HepG2 (cell line): ENCODE data around the gene CCDC150. TPM values are rescaled to one million over a fixed set of nuclear protein-coding genes. Genes with fewer than 3 reads are reported as not detected.

ENCODE experiments used
- ATAC-seq: fragments of 200-7000 bp; cut with Tn5 transposase; 3 replicates; pipeline ENCODE4 v1.9.1; 2020; ENCODE audit warnings: mild to moderate bottlenecking, moderate library complexity
- BruUV-seq: library from RNA; stranded (reverse); fragments of 400-500 nt; replicated peaks from 2 replicates; lab custom pipeline; 2021; lab: Mats Ljungman, UMichigan
- CTCF ChIA-PET: fragments of 300-600 bp; formaldehyde crosslinking; extraction: SDS; loops from one replicate; lab custom pipeline; 2021; ENCODE audit warnings: low total read pairs, inconsistent platforms, low intra/inter-chr PET ratio; lab: Yijun Ruan, JAX
- POLR2A ChIA-PET: fragments of 350-600 bp; sonication (Branson Sonifier 250); formaldehyde crosslinking; loops from one replicate; lab custom pipeline; 2020; ENCODE audit warnings: antibody characterized with exemption, inconsistent platforms; lab: Yijun Ruan, JAX
- DNase-seq: peaks from one replicate; pipeline ENCODE4 v3.0.0-alpha.2; 2015; ENCODE audit warnings: low spot score
- FAIRE-seq: peaks from 3 replicates; lab custom pipeline; 2011; peaks lifted over from hg19 to GRCh38; lab: Jason Lieb, UNC
- H2AFZ ChIP-seq: one replicate; pipeline ENCODE4 v1.6.1; 2011; ENCODE audit warnings: low read length, inconsistent platforms
- H3K27ac ChIP-seq: fragments of 300-600 bp; 3 replicates; pipeline ENCODE4 v1.8.0; 2011; ENCODE audit warnings: mixed run types, mild to moderate bottlenecking, mixed read lengths, low read length, inconsistent platforms; ENCODE audit not compliant: insufficient read depth; ENCODE audit errors: extremely low read length
- H3K27me3 ChIP-seq, 2 experiments: fragments of 200-600 bp in 1 of 2; 2 replicates in 1 of 2; 3 replicates in 1 of 2; pipeline versions ENCODE4 v1.6.0 to v1.8.0; 2011; ENCODE audit warnings: low read length in 2 of 2, mild to moderate bottlenecking in 2 of 2, moderate library complexity in 2 of 2, inconsistent platforms in 1 of 2; ENCODE audit not compliant: insufficient read depth in 2 of 2, control insufficient read depth in 1 of 2
- H3K36me3 ChIP-seq, 2 experiments: fragments of 200-600 bp in 1 of 2; replicated peaks in 1 of 2; 2 replicates in 1 of 2; 3 replicates in 1 of 2; pipeline versions ENCODE4 v1.5.1 to v1.8.0; 2011; ENCODE audit warnings: low read length in 2 of 2, inconsistent platforms in 1 of 2; ENCODE audit not compliant: insufficient read depth in 2 of 2, control insufficient read depth in 1 of 2
- H3K4me1 ChIP-seq: 2 replicates; pipeline ENCODE4 v1.5.1; 2012; ENCODE audit warnings: low read length, inconsistent platforms; ENCODE audit not compliant: insufficient read depth
- H3K4me2 ChIP-seq: 2 replicates; pipeline ENCODE4 v1.6.0; 2011; ENCODE audit warnings: low read depth, low read length, inconsistent platforms
- H3K4me3 ChIP-seq, 3 experiments: fragments of 200-600 bp in 1 of 3; sonication (generic), shearing (Covaris generic) in 1 of 3; replicated peaks in 1 of 3; 2 replicates each; pipeline ENCODE4 v1.5.1; 2011 to 2016; ENCODE audit warnings: low read length in 3 of 3, inconsistent platforms in 2 of 3, low read depth in 2 of 3, mild to moderate bottlenecking in 2 of 3, control low read depth in 1 of 3, mixed read lengths in 1 of 3; ENCODE audit not compliant: insufficient read depth in 1 of 3
- H3K79me2 ChIP-seq: one replicate; pipeline ENCODE4 v1.6.1; 2011; ENCODE audit warnings: low read length, inconsistent platforms; ENCODE audit not compliant: insufficient read depth
- H3K9ac ChIP-seq: 2 replicates; pipeline ENCODE4 v1.6.0; 2011; ENCODE audit warnings: mild to moderate bottlenecking, low read depth, low read length, inconsistent platforms; ENCODE audit not compliant: insufficient read depth
- H3K9me3 ChIP-seq: 2 replicates; pipeline ENCODE4 v1.5.1; 2012; ENCODE audit warnings: mild to moderate bottlenecking, low read length
- H4K20me1 ChIP-seq: 2 replicates; pipeline ENCODE4 v1.6.0; 2011; ENCODE audit warnings: inconsistent platforms, mild to moderate bottlenecking, low read length, moderate library complexity; ENCODE audit not compliant: insufficient read depth
- CBX1 ChIP-seq: IDR thresholded peaks from one replicate; pipeline ENCODE4 v1.6.1; 2016; ENCODE audit warnings: antibody characterized with exemption, low read depth
- CCAR2 ChIP-seq: fragments of 200-400 bp; formaldehyde crosslinking; optimal IDR thresholded peaks from 2 replicates; pipeline ENCODE3; 2018; ENCODE audit warnings: low read depth, mild to moderate bottlenecking, low read length, moderate library complexity
- NONO ChIP-seq, 2 experiments: fragments of 450-650 bp in 1 of 2; sonication (generic) in 1 of 2; formaldehyde crosslinking in 1 of 2; IDR thresholded peaks in 1 of 2; conservative IDR thresholded peaks in 1 of 2; 2 replicates each; pipeline versions ENCODE4 v1.6.1 to v1.8.0; 2017 to 2022; ENCODE audit warnings: mild to moderate bottlenecking in 1 of 2, missing genetic modification reagents in 1 of 2, moderate library complexity in 1 of 2
- POLR2A ChIP-seq, 2 experiments: IDR thresholded peaks; 2 replicates each; pipeline ENCODE4 v1.6.1; 2011; ENCODE audit warnings: low read depth in 2 of 2, low read length in 2 of 2, mild to moderate bottlenecking in 1 of 2, moderate library complexity in 1 of 2; ENCODE audit not compliant: insufficient read depth in 1 of 2
- SNRNP70 ChIP-seq: fragments of 200-400 bp; formaldehyde crosslinking; IDR thresholded peaks from 2 replicates; pipeline ENCODE4 v1.6.1; 2017; ENCODE audit warnings: mild to moderate bottlenecking, low read depth, low read length, moderate library complexity
- SP5 ChIP-seq: IDR thresholded peaks from 2 replicates; pipeline ENCODE4 v1.6.1; 2016; ENCODE audit warnings: low read depth, borderline replicate concordance
- ZFP37 ChIP-seq: sonication (generic); formaldehyde crosslinking; IDR thresholded peaks from 2 replicates; pipeline ENCODE4 v1.4.0; 2020; ENCODE audit warnings: missing genetic modification reagents, borderline replicate concordance
- ZFY ChIP-seq: sonication (generic); formaldehyde crosslinking; IDR thresholded peaks from 2 replicates; pipeline ENCODE4 v1.4.0; 2020; ENCODE audit warnings: missing genetic modification reagents
- ZNF20 ChIP-seq: sonication (generic); formaldehyde crosslinking; IDR thresholded peaks from 2 replicates; pipeline ENCODE4 v1.4.0; 2020; ENCODE audit warnings: mild to moderate bottlenecking, moderate library complexity, missing genetic modification reagents
- ZNF264 ChIP-seq: sonication (generic); formaldehyde crosslinking; IDR thresholded peaks from 2 replicates; pipeline ENCODE4 v1.4.0; 2020; ENCODE audit warnings: missing genetic modification reagents
- ZNF333 ChIP-seq: sonication (generic); formaldehyde crosslinking; IDR thresholded peaks from 2 replicates; pipeline ENCODE4 v1.4.0; 2020; ENCODE audit warnings: mild to moderate bottlenecking, missing genetic modification reagents, borderline replicate concordance
- ZNF382 ChIP-seq: sonication (generic); formaldehyde crosslinking; IDR thresholded peaks from 2 replicates; pipeline ENCODE4 v1.5.0; 2020; ENCODE audit warnings: missing genetic modification reagents, mild to moderate bottlenecking, borderline replicate concordance
- ZNF501 ChIP-seq: sonication (generic); formaldehyde crosslinking; IDR thresholded peaks from 2 replicates; pipeline ENCODE4 v1.5.1; 2020; ENCODE audit warnings: mild to moderate bottlenecking, moderate library complexity, missing genetic modification reagents
- WGBS: methylation state at CpG from one replicate; pipeline ENCODE4 v1.1.6; 2017; ENCODE audit warnings: low lambda C conversion rate; 5-methylcytosine and 5-hydroxymethylcytosine counted together
- in situ Hi-C: cut with HindIII; loops from 2 replicates; pipeline ENCODE4 v1.10.0; 2017; ENCODE audit warnings: low pct_unique_long_range_greater_than_20kb; ENCODE audit not compliant: extremely low pct_ligation_motif_present
- intact Hi-C: fragments of 100-400 bp; cut with micrococcal nuclease; formaldehyde crosslinking; loops from one replicate; pipeline ENCODE4 v1.10.0; 2022; ENCODE audit not compliant: unreplicated experiment
- polyA plus RNA-seq, 8 experiments: library from polyadenylated mRNA; depleted of rRNA in 3 of 8; stranded (reverse) in 7 of 8; unstranded in 1 of 8; fragments of >200 nt; fragmentation: Illumina TruSeq in 4 of 8; extraction: Trizol in 4 of 8; gene quantifications; 2 replicates each; pipeline versions ENCODE4 v1.2.1 to v1.2.3, GENCODE V29; 2011 to 2016; ENCODE audit warnings: low read depth in 4 of 8, missing spikeins in 1 of 8, mixed read lengths in 1 of 8; ENCODE audit not compliant: insufficient read depth in 1 of 8
- total RNA-seq, 5 experiments: library from RNA; depleted of rRNA; stranded (reverse); fragments of >200 nt; fragmentation: Illumina TruSeq; extraction: Trizol; gene quantifications; 2 replicates each; pipeline ENCODE4 v1.2.3, GENCODE V29; 2016; ENCODE audit warnings: low read depth in 1 of 5
- TF ChIP-seq, protein P1 (sequence below): sonication (generic); formaldehyde crosslinking; IDR thresholded peaks from 2 replicates; pipeline ENCODE4 v1.8.0; 2022; ENCODE audit warnings: mild to moderate bottlenecking, missing genetic modification reagents, moderate library complexity
- TF ChIP-seq, protein P2 (sequence below): sonication (generic); formaldehyde crosslinking; IDR thresholded peaks from 2 replicates; pipeline ENCODE4 v1.4.0; 2020; ENCODE audit warnings: missing genetic modification reagents, borderline replicate concordance
- TF ChIP-seq, protein P3 (sequence below): sonication (generic); formaldehyde crosslinking; IDR thresholded peaks from 2 replicates; pipeline ENCODE4 v1.8.0; 2022; ENCODE audit warnings: mild to moderate bottlenecking, missing genetic modification reagents, moderate library complexity
- TF ChIP-seq, protein P4 (sequence below): IDR thresholded peaks from 2 replicates; pipeline ENCODE4 v1.6.1; 2018; ENCODE audit warnings: missing genetic modification reagents

The CCDC150 gene
- total and polyA plus RNA-seq, 2 of the 13 experiments (the other 11 are each of a cell fraction or from before 2014, with no cell fraction given): 14.9 to 32.6 TPM

DNA sequence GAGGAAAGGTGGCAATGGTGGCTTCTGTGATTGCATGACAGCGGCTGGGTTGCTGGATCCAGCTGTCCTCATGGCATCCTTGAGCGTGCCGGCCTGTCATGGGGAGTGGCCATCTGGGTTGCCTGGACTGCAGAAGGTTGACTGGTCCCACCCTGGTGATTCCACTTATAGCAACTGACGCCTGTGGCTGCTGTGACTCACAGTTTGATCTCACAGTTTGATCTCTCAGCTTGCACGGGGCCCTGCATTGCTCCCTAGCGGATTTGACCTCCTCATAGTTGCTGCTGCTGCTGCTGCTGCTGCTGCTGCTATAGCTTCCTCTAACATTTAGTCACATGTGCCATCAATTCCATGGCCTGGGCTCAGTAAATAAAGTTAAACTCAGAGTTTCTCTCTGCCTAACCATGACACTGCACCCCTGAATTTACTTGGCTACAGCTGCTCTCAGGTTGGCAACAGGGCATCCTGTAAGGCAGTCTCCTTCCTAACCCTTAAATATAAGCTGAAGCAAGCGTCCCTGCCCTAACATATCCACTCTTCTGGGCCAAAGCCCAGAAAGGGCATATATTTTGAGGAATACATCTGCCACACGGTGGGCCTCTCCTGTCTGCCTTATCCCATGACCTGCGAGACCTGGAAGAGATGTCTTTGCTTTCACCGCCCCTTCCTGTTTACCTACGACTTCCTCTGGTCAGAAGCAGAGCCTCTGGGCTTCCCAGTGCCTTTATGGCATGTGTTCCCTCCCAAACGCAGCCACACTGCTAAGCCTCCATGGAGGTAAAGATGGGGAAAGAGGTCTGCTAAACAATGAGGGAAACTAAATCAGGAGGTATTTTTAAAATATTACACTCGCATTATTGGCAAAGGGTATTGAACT is 37.8 kb upstream of the CCDC150 start (continued):
- TF ChIP-seq, protein P1, sequence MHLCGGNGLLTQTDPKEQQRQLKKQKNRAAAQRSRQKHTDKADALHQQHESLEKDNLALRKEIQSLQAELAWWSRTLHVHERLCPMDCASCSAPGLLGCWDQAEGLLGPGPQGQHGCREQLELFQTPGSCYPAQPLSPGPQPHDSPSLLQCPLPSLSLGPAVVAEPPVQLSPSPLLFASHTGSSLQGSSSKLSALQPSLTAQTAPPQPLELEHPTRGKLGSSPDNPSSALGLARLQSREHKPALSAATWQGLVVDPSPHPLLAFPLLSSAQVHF: no peak
- TF ChIP-seq SP5 (peak; percentile 26; the same call in 1 of the 2 replicates), SNRNP70 (no peak), ZNF501 (CRISPR knock-in tag) (no peak)

DNA sequence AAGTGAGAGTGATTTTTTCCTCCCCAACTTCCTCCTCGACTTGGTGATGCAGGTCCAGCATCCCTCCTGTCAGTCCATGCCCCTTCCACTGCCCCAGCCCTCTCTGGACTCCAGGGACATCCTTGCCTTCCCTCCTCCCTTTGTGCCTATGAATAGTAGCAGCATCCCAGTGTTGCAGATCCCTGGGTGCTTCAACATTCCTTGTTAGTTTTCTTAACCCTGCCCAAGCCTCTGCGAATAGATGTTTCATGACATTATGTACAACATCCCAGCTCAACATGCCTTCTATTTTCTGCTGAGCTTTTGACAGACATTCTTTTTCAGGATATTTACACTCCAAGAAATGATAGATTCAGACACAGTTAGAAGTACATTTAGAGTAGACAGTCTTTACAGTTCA is 35.3 kb upstream of the CCDC150 start:
- POLR2A ChIA-PET: no interaction called here
- Histone ChIP-seq H3K36me3 (no peaks in the 10 kb centered on the region), H3K9me3 (no peaks in the 10 kb centered on the region), H3K27ac (no peak overlapping the region), H3K9ac (no peak overlapping the region), H4K20me1 (no peaks in the 10 kb centered on the region), H3K4me3 (no peak overlapping the region), H3K79me2 (no peaks in the 10 kb centered on the region), H2AFZ (no peak overlapping the region), H3K4me2 (no peak overlapping the region), H3K27me3 (peaks cover 0 to 3% of the 10 kb centered on the region in 2 experiments; a peak in 2 of 5 replicates), H3K4me1 (0 out of 2 replicates have a peak, but pooled peaks cover 5% of the 10 kb centered on the region)
- intact Hi-C loops: no loop called here
- 22% methylated on average over 2 of the region's 2 CpGs for WGBS
- in situ Hi-C loops: no loop called here
- FAIRE-seq (no peak), ATAC-seq (no peak), DNase-seq (no peak)
- CTCF ChIA-PET: no interaction called here
- no TSS peak for BruUV-seq
- TF ChIP-seq CBX1 (no peak), ZNF382 (CRISPR knock-in tag) (no peak), ZFP37 (CRISPR knock-in tag) (no peak), POLR2A (IDR thresholded peaks at IDR 0.05; ENCODE audit: insufficient read depth in 1 of 2, low read depth in 2 of 2, low read length in 2 of 2) (no peak), ZNF264 (CRISPR knock-in tag) (no peak), ZNF20 (CRISPR knock-in tag) (no peak), CCAR2 (no peak), ZFY (no peak), NONO (IDR thresholded peaks at IDR 0.05) (no peak), NONO (CRISPR knock-in tag; conservative IDR thresholded peaks at IDR 0.05) (no peak), ZNF333 (CRISPR knock-in tag) (no peak)
- TF ChIP-seq, protein P2, sequence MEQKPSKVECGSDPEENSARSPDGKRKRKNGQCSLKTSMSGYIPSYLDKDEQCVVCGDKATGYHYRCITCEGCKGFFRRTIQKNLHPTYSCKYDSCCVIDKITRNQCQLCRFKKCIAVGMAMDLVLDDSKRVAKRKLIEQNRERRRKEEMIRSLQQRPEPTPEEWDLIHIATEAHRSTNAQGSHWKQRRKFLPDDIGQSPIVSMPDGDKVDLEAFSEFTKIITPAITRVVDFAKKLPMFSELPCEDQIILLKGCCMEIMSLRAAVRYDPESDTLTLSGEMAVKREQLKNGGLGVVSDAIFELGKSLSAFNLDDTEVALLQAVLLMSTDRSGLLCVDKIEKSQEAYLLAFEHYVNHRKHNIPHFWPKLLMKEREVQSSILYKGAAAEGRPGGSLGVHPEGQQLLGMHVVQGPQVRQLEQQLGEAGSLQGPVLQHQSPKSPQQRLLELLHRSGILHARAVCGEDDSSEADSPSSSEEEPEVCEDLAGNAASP (CRISPR knock-in tag): no peak
- TF ChIP-seq, protein P3, sequence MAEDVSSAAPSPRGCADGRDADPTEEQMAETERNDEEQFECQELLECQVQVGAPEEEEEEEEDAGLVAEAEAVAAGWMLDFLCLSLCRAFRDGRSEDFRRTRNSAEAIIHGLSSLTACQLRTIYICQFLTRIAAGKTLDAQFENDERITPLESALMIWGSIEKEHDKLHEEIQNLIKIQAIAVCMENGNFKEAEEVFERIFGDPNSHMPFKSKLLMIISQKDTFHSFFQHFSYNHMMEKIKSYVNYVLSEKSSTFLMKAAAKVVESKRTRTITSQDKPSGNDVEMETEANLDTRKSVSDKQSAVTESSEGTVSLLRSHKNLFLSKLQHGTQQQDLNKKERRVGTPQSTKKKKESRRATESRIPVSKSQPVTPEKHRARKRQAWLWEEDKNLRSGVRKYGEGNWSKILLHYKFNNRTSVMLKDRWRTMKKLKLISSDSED (CRISPR knock-in tag): no peak
- TF ChIP-seq, protein P4, sequence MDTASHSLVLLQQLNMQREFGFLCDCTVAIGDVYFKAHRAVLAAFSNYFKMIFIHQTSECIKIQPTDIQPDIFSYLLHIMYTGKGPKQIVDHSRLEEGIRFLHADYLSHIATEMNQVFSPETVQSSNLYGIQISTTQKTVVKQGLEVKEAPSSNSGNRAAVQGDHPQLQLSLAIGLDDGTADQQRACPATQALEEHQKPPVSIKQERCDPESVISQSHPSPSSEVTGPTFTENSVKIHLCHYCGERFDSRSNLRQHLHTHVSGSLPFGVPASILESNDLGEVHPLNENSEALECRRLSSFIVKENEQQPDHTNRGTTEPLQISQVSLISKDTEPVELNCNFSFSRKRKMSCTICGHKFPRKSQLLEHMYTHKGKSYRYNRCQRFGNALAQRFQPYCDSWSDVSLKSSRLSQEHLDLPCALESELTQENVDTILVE (CRISPR knock-in tag): no peak
